Measurements from ENCODE around the gene LPXN. TPM values are rescaled to one million over a fixed set of nuclear protein-coding genes. Genes with fewer than 3 reads are reported as not detected.
"Not testable (repeated sequence)": the region's sequence is repeated elsewhere in the genome, so short reads cannot be mapped to it uniquely, and the experiment has no call there.

The LPXN gene
- total RNA-seq, 4 donors from 2014 or later, result 1.0 to 2.2 (median 1.9) TPM

DNA sequence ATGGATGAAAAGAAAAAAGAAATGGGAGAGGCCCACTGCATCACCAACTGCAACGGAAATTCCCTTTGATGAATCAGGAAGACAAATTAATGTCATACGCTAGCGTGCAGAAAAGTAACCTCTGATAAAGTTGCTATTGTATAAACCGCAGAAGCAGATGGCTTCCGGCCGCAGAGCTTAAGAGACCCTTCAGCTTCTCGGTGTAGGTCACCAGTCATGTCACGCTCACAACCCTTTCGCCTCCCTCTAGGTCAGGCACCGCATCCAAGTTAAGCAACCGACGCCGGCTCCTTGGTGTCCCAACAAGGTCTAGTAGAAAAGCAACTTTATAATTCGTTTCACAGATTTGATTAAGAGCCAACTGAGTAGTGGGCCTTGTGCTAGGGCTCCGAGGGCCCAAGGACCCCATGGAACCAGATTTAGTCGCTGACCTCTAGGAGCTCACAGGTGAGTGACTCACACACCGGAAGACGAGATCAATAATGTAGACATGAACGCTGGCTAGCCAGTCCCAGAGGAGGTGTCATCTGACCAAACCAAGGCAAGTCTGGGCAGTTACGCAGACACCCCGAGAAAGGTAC lies 2.0 kb upstream of the LPXN start:
- TF ChIP-seq, protein P1, sequence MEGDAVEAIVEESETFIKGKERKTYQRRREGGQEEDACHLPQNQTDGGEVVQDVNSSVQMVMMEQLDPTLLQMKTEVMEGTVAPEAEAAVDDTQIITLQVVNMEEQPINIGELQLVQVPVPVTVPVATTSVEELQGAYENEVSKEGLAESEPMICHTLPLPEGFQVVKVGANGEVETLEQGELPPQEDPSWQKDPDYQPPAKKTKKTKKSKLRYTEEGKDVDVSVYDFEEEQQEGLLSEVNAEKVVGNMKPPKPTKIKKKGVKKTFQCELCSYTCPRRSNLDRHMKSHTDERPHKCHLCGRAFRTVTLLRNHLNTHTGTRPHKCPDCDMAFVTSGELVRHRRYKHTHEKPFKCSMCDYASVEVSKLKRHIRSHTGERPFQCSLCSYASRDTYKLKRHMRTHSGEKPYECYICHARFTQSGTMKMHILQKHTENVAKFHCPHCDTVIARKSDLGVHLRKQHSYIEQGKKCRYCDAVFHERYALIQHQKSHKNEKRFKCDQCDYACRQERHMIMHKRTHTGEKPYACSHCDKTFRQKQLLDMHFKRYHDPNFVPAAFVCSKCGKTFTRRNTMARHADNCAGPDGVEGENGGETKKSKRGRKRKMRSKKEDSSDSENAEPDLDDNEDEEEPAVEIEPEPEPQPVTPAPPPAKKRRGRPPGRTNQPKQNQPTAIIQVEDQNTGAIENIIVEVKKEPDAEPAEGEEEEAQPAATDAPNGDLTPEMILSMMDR (IDR thresholded peaks at IDR 0.05 in 4 of 5, conservative IDR thresholded peaks at IDR 0.05 in 1 of 5), result peak in 1 of 5 experiments; percentile 8
- TF ChIP-seq POLR2A (IDR thresholded peaks at IDR 0.05), result peak; percentile 18 to 19
- no peaks in the 10 kb centered on the region for H3K36me3 ChIP-seq
- H3K27me3 ChIP-seq, result no peaks in the 10 kb centered on the region
- H3K4me3 ChIP-seq, result peak overlapping the region; percentile 91 to 95 (median 94)
- peak; percentile 45 to 65 for DNase-seq
- in situ Hi-C loops (cut with MboI; ENCODE audit: low sequenced_read_pairs in 4 of 4), result loop anchor here in 3 of 4 donors (5.0 to 25.0 kb wide), 5 partner anchors 47 to 915 kb away; partner anchors contain the start of genes CLP1 (in 1 of the 3), CNTF (in 1 of the 3), MED19 (in 1 of the 3) and TMX2 (in 1 of the 3)
- ATAC-seq, result peak; percentile 21 to 24
- H3K9me3 ChIP-seq, result no peaks in the 10 kb centered on the region
- H3K27ac ChIP-seq, result peak overlapping the region; percentile 98 to 100 (median 100)
- intact Hi-C loops (cut with DNase I; ENCODE audit: low total_unique reads), result loop anchor here (1.0 to 10.0 kb wide), 10 partner anchors 39 to 1253 kb away; partner anchors contain the start of genes FAM111A, MED19, OSBP and PATL1
- peaks cover 67 to 70% of the 10 kb centered on the region in 2 donors for H3K4me1 ChIP-seq

DNA sequence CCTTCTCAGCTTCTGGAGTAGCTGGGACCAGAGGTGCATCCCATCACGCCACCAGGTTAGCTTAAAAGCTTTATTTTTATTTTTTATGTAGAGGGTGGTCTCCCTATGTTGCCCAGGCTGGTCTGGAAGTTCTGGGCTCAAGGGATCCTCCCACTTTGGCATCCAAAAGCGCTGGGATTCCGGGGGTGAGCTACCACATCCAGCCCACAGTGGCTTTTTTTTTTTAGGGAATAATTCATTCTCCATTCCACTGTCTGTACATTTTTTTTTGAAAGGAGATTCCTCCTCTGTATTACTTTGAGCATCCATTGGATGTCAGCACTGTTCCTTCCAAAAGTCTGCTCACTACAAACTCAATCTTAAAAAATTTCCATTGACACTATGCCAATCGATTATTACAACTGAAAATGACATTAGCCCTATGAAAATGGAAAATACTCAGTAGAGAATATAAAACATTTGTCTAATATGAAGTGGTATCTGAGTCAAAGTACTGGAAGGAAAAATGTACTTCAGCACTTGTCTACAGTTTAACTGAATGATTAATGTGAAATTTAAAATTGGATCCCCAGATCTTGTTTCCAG lies 1.3 kb upstream of the LPXN start:
- intact Hi-C loops (cut with DNase I; ENCODE audit: low total_unique reads), result loop anchor here (1.0 to 10.0 kb wide), 7 partner anchors 52 to 1090 kb away; partner anchors contain the start of genes FAM111A, MED19, OSBP and PATL1
- peak overlapping the region; percentile 91 to 95 (median 94) for H3K4me3 ChIP-seq
- peaks cover 60 to 65% of the 10 kb centered on the region in 2 donors for H3K4me1 ChIP-seq
- in situ Hi-C loops (cut with MboI; ENCODE audit: low sequenced_read_pairs in 4 of 4), result loop anchor here in 3 of 4 donors (5.0 to 25.0 kb wide), 5 partner anchors 48 to 915 kb away; partner anchors contain the start of genes CLP1 (in 1 of the 3), CNTF (in 1 of the 3), MED19 (in 1 of the 3) and TMX2 (in 1 of the 3)
- DNase-seq (no peak), ATAC-seq (no peak)
- no peaks in the 10 kb centered on the region for H3K27me3 ChIP-seq
- TF ChIP-seq, protein P1 (IDR thresholded peaks at IDR 0.05 in 4 of 5, conservative IDR thresholded peaks at IDR 0.05 in 1 of 5), result peak in 4 of 5 experiments; percentile 20 to 48 (median 30)
- no peak for TF ChIP-seq POLR2A (IDR thresholded peaks at IDR 0.05)
- peak overlapping the region; percentile 98 to 100 (median 100) for H3K27ac ChIP-seq
- no peaks in the 10 kb centered on the region for H3K9me3 ChIP-seq
- no peaks in the 10 kb centered on the region for H3K36me3 ChIP-seq

DNA sequence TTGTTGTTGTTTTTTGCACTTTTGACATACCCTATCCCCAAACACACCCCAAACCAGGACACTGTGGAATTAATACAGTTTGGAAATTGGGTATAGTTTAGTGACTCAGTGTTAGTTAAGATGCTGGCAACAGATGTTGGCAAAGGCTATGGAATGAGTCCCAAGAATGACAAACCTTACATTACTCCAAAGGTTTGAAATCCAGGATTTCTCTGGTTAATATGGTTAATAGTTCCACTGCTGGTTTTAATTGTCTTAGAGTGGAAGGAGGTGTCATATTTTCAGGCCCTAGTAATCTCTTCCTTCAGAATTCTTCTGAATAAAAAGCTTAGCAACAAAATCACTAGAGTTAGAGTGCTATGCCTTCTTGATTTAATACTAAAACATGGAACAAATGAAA lies 775 bp downstream of the LPXN start:
- in situ Hi-C loops (cut with MboI; ENCODE audit: low sequenced_read_pairs in 4 of 4), result loop anchor here (5.0 to 25.0 kb wide), 6 partner anchors 50 to 913 kb away; partner anchors contain the start of genes CLP1 (in 1 of the 4), CNTF (in 1 of the 4), FAM111A (in 1 of the 4) and MED19 (in 1 of the 4)
- H3K36me3 ChIP-seq, result peaks cover 0 to 3% of the 10 kb centered on the region in 2 donors
- TF ChIP-seq, protein P1 (IDR thresholded peaks at IDR 0.05 in 4 of 5, conservative IDR thresholded peaks at IDR 0.05 in 1 of 5), result no peak
- TF ChIP-seq POLR2A (IDR thresholded peaks at IDR 0.05), result no peak
- no peak for DNase-seq
- H3K27me3 ChIP-seq, result no peaks in the 10 kb centered on the region
- H3K4me3 ChIP-seq, result no peak overlapping the region
- H3K4me1 ChIP-seq, result peaks cover 42 to 45% of the 10 kb centered on the region in 2 donors
- intact Hi-C loops (cut with DNase I; ENCODE audit: low total_unique reads), result loop anchor here (5.0 to 10.0 kb wide), 5 partner anchors 567 to 1092 kb away; partner anchors contain the start of genes FAM111A, MED19, OSBP and PATL1
- H3K27ac ChIP-seq, result peak overlapping the region; percentile 63 to 100 (median 99)
- no peak for ATAC-seq
- H3K9me3 ChIP-seq, result no peaks in the 10 kb centered on the region

DNA sequence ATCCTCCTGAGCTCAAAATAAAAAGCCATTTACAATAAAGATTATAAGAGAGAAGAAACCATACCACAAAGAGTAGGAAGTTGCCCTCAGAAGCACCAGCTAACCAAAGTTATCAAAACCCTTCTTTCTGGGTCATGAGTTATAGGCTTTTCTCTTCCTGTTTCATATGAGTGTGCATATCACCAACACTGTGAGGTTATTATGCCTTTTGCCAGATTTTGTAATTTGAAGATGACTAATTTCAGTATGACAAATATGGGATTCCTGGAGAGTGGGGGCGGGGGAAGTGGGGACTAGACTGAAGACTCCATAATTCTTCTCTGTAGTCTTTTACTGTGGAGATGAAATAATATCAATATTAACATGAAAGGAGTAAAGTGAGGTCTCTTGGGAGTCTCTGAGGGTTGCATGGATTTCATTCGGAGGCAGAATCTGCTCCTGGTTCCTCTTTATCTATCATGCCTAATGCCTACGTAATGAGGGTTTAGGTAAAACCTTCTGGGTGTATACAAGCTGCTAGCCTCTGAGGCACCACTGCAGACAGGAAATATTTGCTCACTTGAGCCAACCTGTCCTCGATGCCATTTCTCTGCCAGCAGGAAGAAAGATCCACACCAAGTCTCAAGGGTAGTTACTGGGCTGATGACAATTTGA lies 2.1 kb downstream of the LPXN start:
- TF ChIP-seq, protein P1 (IDR thresholded peaks at IDR 0.05 in 4 of 5, conservative IDR thresholded peaks at IDR 0.05 in 1 of 5), result no peak
- TF ChIP-seq POLR2A (IDR thresholded peaks at IDR 0.05), result no peak
- H3K27me3 ChIP-seq, result no peaks in the 10 kb centered on the region
- peak overlapping the region; percentile 63 to 100 (median 99) for H3K27ac ChIP-seq
- H3K9me3 ChIP-seq, result no peaks in the 10 kb centered on the region
- in situ Hi-C loops (cut with MboI; ENCODE audit: low sequenced_read_pairs in 4 of 4), result loop anchor here (10.0 to 25.0 kb wide), 3 partner anchors 51 to 564 kb away; partner anchors contain the start of genes CNTF (in 1 of the 4) and FAM111A (in 1 of the 4)
- no peak for ATAC-seq
- intact Hi-C loops (cut with DNase I; ENCODE audit: low total_unique reads), result loop anchor here (10.0 kb wide), 1 partner anchor 991 kb away; no protein-coding TSS in a partner anchor
- no peak overlapping the region for H3K4me3 ChIP-seq
- H3K36me3 ChIP-seq, result peaks cover 0 to 15% of the 10 kb centered on the region in 2 donors
- peak; percentile 22 to 46 for DNase-seq
- peaks cover 42 to 45% of the 10 kb centered on the region in 2 donors for H3K4me1 ChIP-seq

DNA sequence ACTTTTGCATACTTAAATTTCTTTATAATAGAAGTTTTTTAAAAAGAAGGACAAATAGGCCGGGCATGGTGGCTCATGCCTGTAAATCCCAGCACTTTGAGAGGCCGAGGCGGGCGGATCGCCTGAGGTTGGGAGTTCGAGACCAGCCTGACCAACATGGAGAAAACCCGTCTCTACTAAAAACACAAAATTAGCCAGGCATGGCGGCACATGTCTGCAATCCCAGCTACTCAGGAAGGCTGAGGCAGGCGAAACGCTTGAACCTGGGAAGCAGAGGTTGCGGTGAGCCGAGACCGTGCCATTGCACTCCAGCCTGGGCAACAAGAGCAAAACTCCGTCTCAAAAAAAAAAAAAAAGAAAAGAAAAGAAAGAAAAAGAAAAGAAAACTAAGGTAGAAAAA lies 2.8 kb downstream of the LPXN start:
- Histone ChIP-seq H3K36me3 (peaks cover 0 to 15% of the 10 kb centered on the region in 2 donors), H3K4me1 (peaks cover 42 to 45% of the 10 kb centered on the region in 2 donors), H3K27ac (peak overlapping the region; percentile 63 to 100 (median 99))
- H3K27me3 ChIP-seq, DNase-seq, H3K9me3 ChIP-seq, H3K4me3 ChIP-seq, ATAC-seq: not testable (repeated sequence)
- intact Hi-C loops (cut with DNase I; ENCODE audit: low total_unique reads) (loop anchor here (10.0 kb wide), 1 partner anchor 992 kb away; no protein-coding TSS in a partner anchor), in situ Hi-C loops (cut with MboI; ENCODE audit: low sequenced_read_pairs in 4 of 4) (loop anchor here (10.0 to 25.0 kb wide), 3 partner anchors 52 to 564 kb away; partner anchors contain the start of genes CNTF (in 1 of the 4) and FAM111A (in 1 of the 4))
